CD14-positive monocyte (primary cell): Measurements from ENCODE around the gene INPP4B. TPM values are rescaled to one million over a fixed set of nuclear protein-coding genes. Genes with fewer than 3 reads are reported as not detected.

ENCODE experiments used
- DNase-seq, 3 donors: peaks; one replicate each; pipeline ENCODE4 v3.0.0-alpha.2; 2011 to 2022
- H2AFZ ChIP-seq: 2 replicates; pipeline ENCODE4 v1.6.0; 2012; ENCODE audit warnings: mild to moderate bottlenecking, low read depth, low read length, inconsistent platforms; ENCODE audit not compliant: insufficient read depth, poor library complexity, severe bottlenecking
- H3K27ac ChIP-seq, 2 donors: 1 replicate in 1 of 2; 2 replicates in 1 of 2; pipeline ENCODE4 v1.5.1; 2012 to 2013; ENCODE audit warnings: low read length in 2 of 2, control low read depth in 1 of 2, inconsistent platforms in 1 of 2, low read depth in 1 of 2, mild to moderate bottlenecking in 1 of 2
- H3K27me3 ChIP-seq, 2 donors: one replicate each; pipeline versions ENCODE4 v1.6.0 to v1.6.1; 2011 to 2013; ENCODE audit warnings: low read length in 2 of 2; ENCODE audit not compliant: control insufficient read depth in 2 of 2, insufficient read depth in 2 of 2
- H3K36me3 ChIP-seq, 2 donors: replicated peaks in 1 of 2; 1 replicate in 1 of 2; 2 replicates in 1 of 2; pipeline versions ENCODE4 v1.5.1 to v1.6.1; 2012 to 2013; ENCODE audit warnings: low read length in 2 of 2, control low read depth in 1 of 2, inconsistent platforms in 1 of 2, mild to moderate bottlenecking in 1 of 2; ENCODE audit not compliant: insufficient read depth in 2 of 2, control insufficient read depth in 1 of 2
- H3K4me1 ChIP-seq, 2 donors: 1 replicate in 1 of 2; 2 replicates in 1 of 2; pipeline versions ENCODE4 v1.5.1 to v1.6.1; 2012 to 2013; ENCODE audit warnings: low read length in 2 of 2, control low read depth in 1 of 2, inconsistent platforms in 1 of 2, mild to moderate bottlenecking in 1 of 2, moderate library complexity in 1 of 2; ENCODE audit not compliant: insufficient read depth in 2 of 2, control insufficient read depth in 1 of 2
- H3K4me2 ChIP-seq: replicated peaks from 2 replicates; pipeline ENCODE3; 2012; ENCODE audit warnings: low read length, moderate library complexity, mild to moderate bottlenecking; ENCODE audit not compliant: poor library complexity, severe bottlenecking; ENCODE audit errors: extremely low read depth
- H3K4me3 ChIP-seq, 3 experiments: fragments of 200-600 bp in 1 of 3; sonication (generic) in 1 of 3; replicated peaks in 1 of 3; 1 replicate in 2 of 3; 2 replicates in 1 of 3; pipeline ENCODE4 v1.5.1; 2011 to 2013; ENCODE audit warnings: low read length in 3 of 3, mild to moderate bottlenecking in 3 of 3, control low read depth in 2 of 3, low read depth in 2 of 3, inconsistent platforms in 1 of 3, moderate library complexity in 1 of 3
- H3K79me2 ChIP-seq: 2 replicates; pipeline ENCODE4 v1.6.0; 2012; ENCODE audit warnings: mild to moderate bottlenecking, control low read depth, inconsistent platforms, low read length, moderate library complexity; ENCODE audit not compliant: insufficient read depth
- H3K9ac ChIP-seq: 2 replicates; pipeline ENCODE4 v1.6.0; 2017; ENCODE audit warnings: low read length, mild to moderate bottlenecking; ENCODE audit not compliant: insufficient read depth, poor library complexity, severe bottlenecking
- H3K9me3 ChIP-seq, 2 donors: replicated peaks in 1 of 2; 1 replicate in 1 of 2; 2 replicates in 1 of 2; pipeline versions ENCODE4 v1.5.1 to v1.6.1; 2012 to 2013; ENCODE audit warnings: low read length in 2 of 2, control low read depth in 1 of 2; ENCODE audit not compliant: control insufficient read depth in 1 of 2, insufficient read depth in 1 of 2
- H4K20me1 ChIP-seq: 2 replicates; pipeline ENCODE4 v1.6.0; 2012; ENCODE audit warnings: mild to moderate bottlenecking, low read length, control low read depth, moderate library complexity; ENCODE audit not compliant: insufficient read depth
- H3K27ac Mint-ChIP-seq, 7 donors: one replicate each; pipeline ENCODE4 v1.8.0; 2020; ENCODE audit warnings: mild to moderate bottlenecking in 7 of 7, mixed read lengths in 7 of 7, moderate library complexity in 6 of 7, inconsistent platforms in 2 of 7
- H3K27me3 Mint-ChIP-seq, 3 donors: one replicate each; pipeline ENCODE4 v1.8.0; 2021 to 2022; ENCODE audit warnings: low read depth in 3 of 3, mild to moderate bottlenecking in 3 of 3, mixed read lengths in 3 of 3, moderate library complexity in 3 of 3, inconsistent platforms in 1 of 3
- H3K36me3 Mint-ChIP-seq, 2 donors: one replicate each; pipeline ENCODE4 v1.8.0; 2020; ENCODE audit warnings: mixed read lengths in 2 of 2, inconsistent platforms in 1 of 2, mild to moderate bottlenecking in 1 of 2
- H3K4me1 Mint-ChIP-seq: one replicate; pipeline ENCODE4 v1.8.0; 2020; ENCODE audit warnings: mild to moderate bottlenecking, mixed read lengths
- H3K4me3 Mint-ChIP-seq, 2 donors: one replicate each; pipeline ENCODE4 v1.8.0; 2020; ENCODE audit warnings: mild to moderate bottlenecking in 2 of 2, mixed read lengths in 2 of 2, moderate library complexity in 1 of 2
- H3K9me3 Mint-ChIP-seq, 7 donors: one replicate each; pipeline ENCODE4 v1.8.0; 2020 to 2022; ENCODE audit warnings: mixed read lengths in 7 of 7, mild to moderate bottlenecking in 6 of 7, moderate library complexity in 6 of 7, inconsistent platforms in 2 of 7
- WGBS: methylation state at CpG from one replicate; pipeline ENCODE4 v1.1.5; 2013; ENCODE audit warnings: missing lambda C conversion rate; ENCODE audit not compliant: insufficient coverage; 5-methylcytosine and 5-hydroxymethylcytosine counted together
- intact Hi-C, 2 donors: fragments of 100-400 bp; cut with micrococcal nuclease; formaldehyde crosslinking; loops; one replicate each; pipeline versions ENCODE4 v1.15.0 to v1.15.1; 2023
- polyA plus RNA-seq, 3 donors: library from polyadenylated mRNA; depleted of rRNA in 1 of 3; unstranded in 2 of 3; stranded (reverse) in 1 of 3; fragments of 300-500 nt in 2 of 3; fragments of >200 nt in 1 of 3; fragmentation: Illumina TruSeq in 2 of 3; gene quantifications; 1 replicate in 2 of 3; 2 replicates in 1 of 3; pipeline ENCODE4 v1.2.3, GENCODE V29; 2012 to 2021
- TF ChIP-seq, protein P1 (sequence below): fragments of 200-600 bp; IDR thresholded peaks from one replicate; pipeline ENCODE4 v1.8.0; 2022; ENCODE audit warnings: antibody characterized with exemption, mild to moderate bottlenecking

The INPP4B gene
- polyA plus RNA-seq, 3 donors: 0.13 to 0.38 (median 0.22) TPM

DNA sequence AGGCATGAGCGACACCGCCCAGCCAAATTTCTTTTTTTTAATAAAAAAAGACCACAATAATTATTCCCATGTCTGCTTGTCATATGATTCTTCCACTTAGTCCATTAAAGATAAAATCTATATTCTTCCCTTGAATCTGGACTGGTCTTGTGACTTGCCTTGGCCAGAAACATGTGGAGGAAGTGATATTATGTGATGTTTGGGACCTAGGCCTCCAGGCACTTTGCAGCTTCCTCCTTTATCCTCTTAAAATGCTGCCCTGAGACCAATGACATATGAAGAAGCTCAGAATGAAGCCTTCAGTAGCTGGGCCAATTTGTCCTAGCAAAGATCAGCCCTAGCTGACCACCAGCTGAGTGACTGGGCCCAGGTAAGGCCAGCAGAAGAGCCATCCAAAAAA lies 250.0 kb downstream of the INPP4B start:
- H3K9me3 ChIP-seq: peaks cover 7 to 8% of the 10 kb centered on the region in 2 donors
- WGBS: 70% methylated on average over 2 of the region's 2 CpGs
- H2AFZ ChIP-seq: no peak overlapping the region
- H3K9ac ChIP-seq: no peak overlapping the region
- no peaks in the 10 kb centered on the region for H3K4me1 Mint-ChIP-seq
- no peak overlapping the region for H3K27ac ChIP-seq
- no peak overlapping the region for H3K4me3 Mint-ChIP-seq
- TF ChIP-seq, protein P1, sequence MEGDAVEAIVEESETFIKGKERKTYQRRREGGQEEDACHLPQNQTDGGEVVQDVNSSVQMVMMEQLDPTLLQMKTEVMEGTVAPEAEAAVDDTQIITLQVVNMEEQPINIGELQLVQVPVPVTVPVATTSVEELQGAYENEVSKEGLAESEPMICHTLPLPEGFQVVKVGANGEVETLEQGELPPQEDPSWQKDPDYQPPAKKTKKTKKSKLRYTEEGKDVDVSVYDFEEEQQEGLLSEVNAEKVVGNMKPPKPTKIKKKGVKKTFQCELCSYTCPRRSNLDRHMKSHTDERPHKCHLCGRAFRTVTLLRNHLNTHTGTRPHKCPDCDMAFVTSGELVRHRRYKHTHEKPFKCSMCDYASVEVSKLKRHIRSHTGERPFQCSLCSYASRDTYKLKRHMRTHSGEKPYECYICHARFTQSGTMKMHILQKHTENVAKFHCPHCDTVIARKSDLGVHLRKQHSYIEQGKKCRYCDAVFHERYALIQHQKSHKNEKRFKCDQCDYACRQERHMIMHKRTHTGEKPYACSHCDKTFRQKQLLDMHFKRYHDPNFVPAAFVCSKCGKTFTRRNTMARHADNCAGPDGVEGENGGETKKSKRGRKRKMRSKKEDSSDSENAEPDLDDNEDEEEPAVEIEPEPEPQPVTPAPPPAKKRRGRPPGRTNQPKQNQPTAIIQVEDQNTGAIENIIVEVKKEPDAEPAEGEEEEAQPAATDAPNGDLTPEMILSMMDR: no peak
- no peak overlapping the region for H3K4me2 ChIP-seq
- H3K9me3 Mint-ChIP-seq: peaks cover 2 to 13% (median 7%) of the 10 kb centered on the region in 7 donors
- H3K36me3 ChIP-seq: no peaks in the 10 kb centered on the region
- H3K36me3 Mint-ChIP-seq: no peaks in the 10 kb centered on the region
- DNase-seq: no peak
- intact Hi-C loops: no loop called here
- no peaks in the 10 kb centered on the region for H4K20me1 ChIP-seq
- no peaks in the 10 kb centered on the region for H3K27me3 Mint-ChIP-seq
- no peaks in the 10 kb centered on the region for H3K27me3 ChIP-seq
- H3K4me3 ChIP-seq: no peak overlapping the region
- no peak overlapping the region for H3K27ac Mint-ChIP-seq
- no peaks in the 10 kb centered on the region for H3K79me2 ChIP-seq
- no peaks in the 10 kb centered on the region for H3K4me1 ChIP-seq

DNA sequence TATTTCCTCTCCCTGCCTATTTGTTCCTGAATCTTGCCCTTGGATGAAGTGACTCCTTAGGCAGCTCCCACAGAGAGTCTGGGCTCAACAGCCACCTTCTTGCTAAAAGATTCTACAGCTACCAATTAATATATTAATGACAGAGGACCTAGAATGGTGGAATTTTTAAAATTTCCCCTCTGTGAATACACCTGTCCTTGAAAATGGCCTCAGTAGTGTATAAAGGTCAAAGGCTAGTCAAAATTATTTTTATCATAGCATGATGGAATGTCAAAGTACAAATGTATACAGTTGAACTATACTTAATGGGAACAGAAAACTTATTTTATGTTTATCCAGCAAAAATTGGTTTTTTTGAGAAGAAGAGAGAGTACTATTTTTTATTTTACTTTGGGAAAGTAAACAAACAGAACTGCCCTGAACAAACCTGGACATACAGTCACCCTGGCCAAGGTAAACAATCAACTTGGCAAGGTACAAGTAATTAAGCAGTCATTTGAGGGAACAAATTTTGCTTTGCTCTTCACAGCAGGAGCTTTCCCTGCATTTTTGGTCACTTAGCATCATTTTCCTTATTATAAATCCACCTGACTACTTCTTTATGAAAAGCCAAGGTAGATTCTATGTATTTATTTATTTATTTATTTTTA lies 250.8 kb downstream of the INPP4B start:
- H3K4me1 Mint-ChIP-seq: no peaks in the 10 kb centered on the region

More for the DNA sequence above, 250.8 kb downstream of the INPP4B start:
- DNase-seq: no peak
- H3K4me1 ChIP-seq: no peaks in the 10 kb centered on the region
- H3K27me3 ChIP-seq: no peaks in the 10 kb centered on the region
- H3K4me3 ChIP-seq: no peak overlapping the region
- no peaks in the 10 kb centered on the region for H4K20me1 ChIP-seq
- no peak overlapping the region for H2AFZ ChIP-seq
- Mint-ChIP-seq H3K27me3 (no peaks in the 10 kb centered on the region), H3K27ac (no peak overlapping the region), H3K4me3 (no peak overlapping the region), H3K9me3 (peaks cover 2 to 11% (median 7%) of the 10 kb centered on the region in 7 donors), H3K36me3 (no peaks in the 10 kb centered on the region)
- H3K79me2 ChIP-seq: no peaks in the 10 kb centered on the region
- intact Hi-C loops: no loop called here
- H3K27ac ChIP-seq: no peak overlapping the region
- peaks cover 7 to 8% of the 10 kb centered on the region in 2 donors for H3K9me3 ChIP-seq
- no peak overlapping the region for H3K9ac ChIP-seq
- no peak overlapping the region for H3K4me2 ChIP-seq
- no peaks in the 10 kb centered on the region for H3K36me3 ChIP-seq
- TF ChIP-seq, protein P1: no peak
